ENCODE results near the gene FASLG.

Gene FASLG

GRCh38 chr1:172700556-172700955, 41.7 kb downstream of the FASLG start:
- CTCF ChIA-PET: no interaction called here
- POLR2A ChIA-PET (ENCODE audit: low non-redundant PET): no interaction called here
- no peak overlapping the region for H3K27ac ChIP-seq
- DNase-seq (ENCODE audit: low spot score): no peak
- no peak for TF ChIP-seq CTCF (conservative IDR thresholded peaks at IDR 0.05; ENCODE audit: low read depth)

- no peak for TF ChIP-seq CTCF (conservative IDR thresholded peaks at IDR 0.05; ENCODE audit: low read depth)
- ChIA-PET POLR2A (ENCODE audit: low non-redundant PET) (no interaction called here), CTCF (no interaction called here)
- no peak overlapping the region for H3K27ac ChIP-seq
- no peak for DNase-seq (ENCODE audit: low spot score)
Measured at GRCh38 chr1:172704001-172704400, 45.1 kb downstream of the FASLG start.

- CTCF ChIA-PET: interaction anchor here (0.6 kb wide), 1 partner anchor 567 kb away, joined by 4 read pairs; no protein-coding TSS in a partner anchor
Measured at GRCh38 chr1:172704420-172705210, 45.7 kb downstream of the FASLG start.

GRCh38 chr1:172708452-172708851, 49.5 kb downstream of the FASLG start:
- no peak overlapping the region for H3K27ac ChIP-seq
- no peak for DNase-seq (ENCODE audit: low spot score)
- POLR2A ChIA-PET (ENCODE audit: low non-redundant PET): no interaction called here
- CTCF ChIA-PET: interaction anchor here (0.6 kb wide), 1 partner anchor 268 kb away, joined by 4 read pairs; no protein-coding TSS in a partner anchor
- TF ChIP-seq CTCF (conservative IDR thresholded peaks at IDR 0.05; ENCODE audit: low read depth): no peak

More at GRCh38 chr1:172704420-172705210, 45.7 kb downstream of the FASLG start:
- POLR2A ChIA-PET (ENCODE audit: low non-redundant PET): no interaction called here
- DNase-seq (ENCODE audit: low spot score): no peak
- no peak overlapping the region for H3K27ac ChIP-seq
- no peak for TF ChIP-seq CTCF (conservative IDR thresholded peaks at IDR 0.05; ENCODE audit: low read depth)

GRCh38 chr1:172711558-172711957, 52.7 kb downstream of the FASLG start:
- no peak for DNase-seq (ENCODE audit: low spot score)
- CTCF ChIA-PET: no interaction called here
- POLR2A ChIA-PET (ENCODE audit: low non-redundant PET): no interaction called here
- H3K27ac ChIP-seq: no peak overlapping the region
- no peak for TF ChIP-seq CTCF (conservative IDR thresholded peaks at IDR 0.05; ENCODE audit: low read depth)

- H3K27ac ChIP-seq: no peak overlapping the region
- TF ChIP-seq CTCF (conservative IDR thresholded peaks at IDR 0.05; ENCODE audit: low read depth): no peak
- ChIA-PET CTCF (no interaction called here), POLR2A (ENCODE audit: low non-redundant PET) (no interaction called here)
- DNase-seq (ENCODE audit: low spot score): no peak
Measured at GRCh38 chr1:172713466-172713865, 54.6 kb downstream of the FASLG start.
